Activated CD4-positive, alpha-beta T cell treated with anti-CD3 and anti-CD28 coated beads, Interleukin-2, amount 50 U/mL, for 48 hours (primary cell): ENCODE measurements around the gene SYCP3.

Experiments
- DNase-seq, 2 experiments: peaks; one replicate each; pipeline ENCODE4 v3.0.0-alpha.2; 2020

Gene SYCP3

GRCh38 chr12:101738920-101739665 lies at the start of gene SYCP3:
SYCP3 (minus strand) TSS chr12:101739462; CDS start chr12:101737935, 1,527 bp downstream.
- DNase-seq, result no peak

- no peak for DNase-seq
These were observed 46.4 kb upstream of the SYCP3 start for GRCh38 chr12:101785671-101786070.

- no peak for DNase-seq
These were observed 45.1 kb upstream of the SYCP3 start for GRCh38 chr12:101784376-101784775.

GRCh38 chr12:101783838-101784237 lies 44.6 kb upstream of the SYCP3 start:
- no peak for DNase-seq

- DNase-seq, result no peak
These were observed 43.9 kb upstream of the SYCP3 start for GRCh38 chr12:101783150-101783549.

- no peak for DNase-seq
These were observed 43.0 kb upstream of the SYCP3 start for GRCh38 chr12:101782273-101782731.

GRCh38 chr12:101781834-101782233 lies 42.6 kb upstream of the SYCP3 start:
- DNase-seq, result no peak

GRCh38 chr12:101780599-101780998 lies 41.3 kb upstream of the SYCP3 start:
- DNase-seq, result no peak

GRCh38 chr12:101779626-101780025 lies 40.4 kb upstream of the SYCP3 start:
- no peak for DNase-seq

GRCh38 chr12:101779200-101779599 lies 39.9 kb upstream of the SYCP3 start:
- no peak for DNase-seq

- no peak for DNase-seq
These were observed 38.7 kb upstream of the SYCP3 start for GRCh38 chr12:101777978-101778377.

GRCh38 chr12:101777485-101777884 lies 38.2 kb upstream of the SYCP3 start:
- DNase-seq, result no peak

GRCh38 chr12:101775816-101776215 lies 36.6 kb upstream of the SYCP3 start:
- DNase-seq, result no peak

GRCh38 chr12:101773650-101774162 lies 34.4 kb upstream of the SYCP3 start:
- DNase-seq, result peak; percentile 59 to 71

GRCh38 chr12:101772012-101772775 lies 32.9 kb upstream of the SYCP3 start:
- no peak for DNase-seq

GRCh38 chr12:101769865-101770264 lies 30.6 kb upstream of the SYCP3 start:
- no peak for DNase-seq

GRCh38 chr12:101768781-101769180 lies 29.5 kb upstream of the SYCP3 start:
- DNase-seq, result no peak

- no peak for DNase-seq
These were observed 28.3 kb upstream of the SYCP3 start for GRCh38 chr12:101767537-101767936.

- no peak for DNase-seq
These were observed 25.0 kb upstream of the SYCP3 start for GRCh38 chr12:101764051-101764792.

GRCh38 chr12:101763246-101763931 lies 24.1 kb upstream of the SYCP3 start:
- no peak for DNase-seq

- DNase-seq, result no peak
These were observed 22.5 kb upstream of the SYCP3 start for GRCh38 chr12:101761781-101762180.

GRCh38 chr12:101761350-101761749 lies 22.1 kb upstream of the SYCP3 start:
- no peak for DNase-seq
